HCT116 (cell line): ENCODE measurements around the gene ARHGAP18.

Experiments
- CEBPB ChIP-seq: IDR thresholded peaks from 2 replicates; pipeline ENCODE4 v1.6.1; 2012; ENCODE audit warnings: low read depth
- EGR1 ChIP-seq: IDR thresholded peaks from 2 replicates; pipeline ENCODE4 v1.6.1; 2012; ENCODE audit warnings: low read depth
- ELF1 ChIP-seq: IDR thresholded peaks from 2 replicates; pipeline ENCODE4 v1.6.1; 2012; ENCODE audit warnings: low read depth, borderline replicate concordance
- EZH2 ChIP-seq: fragments of 200-600 bp; sonication (generic); IDR thresholded peaks from 2 replicates; pipeline ENCODE4 v1.6.1; 2017; ENCODE audit warnings: antibody characterized with exemption, mixed run types
- EZH2phosphoT487 ChIP-seq: fragments of 200-600 bp; IDR thresholded peaks from 2 replicates; pipeline ENCODE4 v1.6.1; 2018; ENCODE audit warnings: antibody characterized with exemption, borderline replicate concordance
- MAX ChIP-seq: IDR thresholded peaks from 2 replicates; pipeline ENCODE4 v1.6.1; 2012
- POLR2A ChIP-seq: IDR thresholded peaks from 2 replicates; pipeline ENCODE4 v1.7.0; 2011; ENCODE audit warnings: borderline replicate concordance; ENCODE audit not compliant: insufficient read depth, insufficient read length; ENCODE audit errors: extremely low read depth
- POLR2AphosphoS5 ChIP-seq: IDR thresholded peaks from 2 replicates; pipeline ENCODE4 v1.6.1; 2011; ENCODE audit warnings: mild to moderate bottlenecking, low read depth, low read length, moderate library complexity
- RAD21 ChIP-seq: IDR thresholded peaks from 2 replicates; pipeline ENCODE4 v1.6.1; 2012; ENCODE audit warnings: low read depth, mild to moderate bottlenecking
- ZNF274 ChIP-seq: fragments of 200-500 bp; sonication (Bioruptor generic); IDR thresholded peaks from 2 replicates; pipeline ENCODE4 v1.6.1; 2014; ENCODE audit warnings: mild to moderate bottlenecking, low read depth, low read length, inconsistent platforms
- TF ChIP-seq, protein P1 (sequence below), 3 experiments: fragments of 200-600 bp in 1 of 3; sonication (generic) in 1 of 3; IDR thresholded peaks in 2 of 3; conservative IDR thresholded peaks in 1 of 3; 2 replicates each; pipeline ENCODE4 v1.5.1; 2012 to 2017; ENCODE audit warnings: low read depth in 2 of 3, low read length in 2 of 3, antibody characterized with exemption in 1 of 3, borderline replicate concordance in 1 of 3, control low read depth in 1 of 3, mild to moderate bottlenecking in 1 of 3, mixed read lengths in 1 of 3, mixed run types in 1 of 3, moderate library complexity in 1 of 3; ENCODE audit not compliant: insufficient read depth in 1 of 3

DNA sequence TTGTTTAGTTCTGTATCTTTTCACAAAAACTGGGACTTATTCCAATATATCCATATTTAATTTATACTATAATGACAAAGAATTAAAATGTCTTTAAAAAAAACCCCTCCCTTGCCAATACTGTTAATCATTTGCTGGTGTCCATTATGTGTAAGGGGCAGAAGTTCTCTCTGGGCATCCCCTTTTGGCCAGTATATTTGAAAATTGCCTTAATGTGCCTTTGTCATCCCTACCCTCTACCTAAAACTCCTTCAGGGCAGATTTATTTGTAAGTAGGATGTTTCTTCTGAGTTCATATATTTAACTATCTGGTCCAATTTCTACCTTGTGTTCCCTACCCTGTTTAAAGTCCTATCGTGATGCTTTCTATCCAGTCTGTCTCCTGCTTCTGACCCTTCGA is 62.9 kb downstream of the ARHGAP18 start:
- TF ChIP-seq, protein P1, sequence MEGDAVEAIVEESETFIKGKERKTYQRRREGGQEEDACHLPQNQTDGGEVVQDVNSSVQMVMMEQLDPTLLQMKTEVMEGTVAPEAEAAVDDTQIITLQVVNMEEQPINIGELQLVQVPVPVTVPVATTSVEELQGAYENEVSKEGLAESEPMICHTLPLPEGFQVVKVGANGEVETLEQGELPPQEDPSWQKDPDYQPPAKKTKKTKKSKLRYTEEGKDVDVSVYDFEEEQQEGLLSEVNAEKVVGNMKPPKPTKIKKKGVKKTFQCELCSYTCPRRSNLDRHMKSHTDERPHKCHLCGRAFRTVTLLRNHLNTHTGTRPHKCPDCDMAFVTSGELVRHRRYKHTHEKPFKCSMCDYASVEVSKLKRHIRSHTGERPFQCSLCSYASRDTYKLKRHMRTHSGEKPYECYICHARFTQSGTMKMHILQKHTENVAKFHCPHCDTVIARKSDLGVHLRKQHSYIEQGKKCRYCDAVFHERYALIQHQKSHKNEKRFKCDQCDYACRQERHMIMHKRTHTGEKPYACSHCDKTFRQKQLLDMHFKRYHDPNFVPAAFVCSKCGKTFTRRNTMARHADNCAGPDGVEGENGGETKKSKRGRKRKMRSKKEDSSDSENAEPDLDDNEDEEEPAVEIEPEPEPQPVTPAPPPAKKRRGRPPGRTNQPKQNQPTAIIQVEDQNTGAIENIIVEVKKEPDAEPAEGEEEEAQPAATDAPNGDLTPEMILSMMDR (IDR thresholded peaks at IDR 0.05 in 2 of 3, conservative IDR thresholded peaks at IDR 0.05 in 1 of 3; ENCODE audit: borderline replicate concordance in 1 of 3, insufficient read depth in 1 of 3, low read depth in 2 of 3, low read length in 2 of 3) = no peak
- TF ChIP-seq POLR2AphosphoS5 (no peak), EZH2phosphoT487 (no peak), ELF1 (no peak), POLR2A (no peak), EGR1 (no peak), ZNF274 (no peak), MAX (no peak), RAD21 (no peak), CEBPB (no peak), EZH2 (no peak)
